Vagina (tissue), 2 donors: ENCODE data around the gene PARVB.

Experiments used
- CTCF ChIP-seq, 3 experiments: fragments of 450-650 bp in 2 of 3; fragments of 200-600 bp in 1 of 3; sonication (generic) in 1 of 3; IDR thresholded peaks; one replicate each; pipeline ENCODE4 v1.5.1; 2017 to 2019; ENCODE audit warnings: antibody characterized with exemption in 3 of 3, mild to moderate bottlenecking in 2 of 3, moderate library complexity in 2 of 3
- POLR2A ChIP-seq, 2 donors: fragments of 450-650 bp; IDR thresholded peaks; one replicate each; pipeline ENCODE4 v1.6.1; 2017; ENCODE audit warnings: antibody characterized with exemption in 2 of 2, mild to moderate bottlenecking in 2 of 2, moderate library complexity in 2 of 2

DNA sequence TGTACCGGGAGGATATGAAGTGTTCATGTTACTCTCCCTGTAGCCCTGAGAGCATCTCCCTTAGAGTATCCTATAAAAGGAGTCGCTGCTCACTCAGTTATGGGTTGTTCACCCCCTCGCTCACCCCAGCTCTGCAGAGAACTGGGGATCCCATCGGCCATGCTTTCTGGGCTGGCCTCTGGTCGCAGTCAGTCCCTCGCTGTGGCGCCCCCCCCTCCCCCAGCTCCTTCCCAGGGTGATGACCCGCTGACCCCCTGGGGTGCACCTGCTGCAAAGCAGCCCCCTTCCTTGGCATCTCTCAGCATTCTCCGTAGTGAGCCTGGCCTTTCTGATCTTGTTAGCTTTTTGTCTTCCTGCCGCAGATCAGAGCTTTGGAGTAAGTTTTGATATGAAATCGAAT is 146.4 kb downstream of the PARVB start:
- no peak for TF ChIP-seq POLR2A (IDR thresholded peaks at IDR 0.05)
- TF ChIP-seq CTCF (IDR thresholded peaks at IDR 0.05), result no peak
